MM.1S (cell line): ENCODE measurements around the gene ADAM10.

ENCODE experiments used
- DNase-seq: peaks from one replicate; pipeline ENCODE4 v3.0.0-alpha.2; 2015
- H2AFZ ChIP-seq: fragments of 300-600 bp; sonication (generic); 2 replicates; pipeline ENCODE4 v1.6.0; 2016; ENCODE audit warnings: antibody characterized with exemption, low read length
- H3F3A ChIP-seq: fragments of 300-600 bp; sonication (generic); 2 replicates; pipeline ENCODE4 v1.6.1; 2016; ENCODE audit warnings: mild to moderate bottlenecking, antibody characterized with exemption, low read length, moderate library complexity, mixed read lengths; ENCODE audit not compliant: insufficient read depth
- H3K27ac ChIP-seq: fragments of 300-600 bp; sonication (generic); 2 replicates; pipeline ENCODE4 v1.5.1; 2016; ENCODE audit warnings: mild to moderate bottlenecking, low read length
- H3K27me3 ChIP-seq: fragments of 300-600 bp; sonication (generic); replicated peaks from 2 replicates; pipeline ENCODE4 v1.6.0; 2016; ENCODE audit warnings: low read length; ENCODE audit not compliant: insufficient read depth
- H3K36me3 ChIP-seq: fragments of 300-600 bp; sonication (generic); replicated peaks from 2 replicates; pipeline ENCODE4 v1.6.1; 2016; ENCODE audit warnings: mild to moderate bottlenecking, low read length, mixed read lengths; ENCODE audit not compliant: insufficient read depth
- H3K4me1 ChIP-seq: fragments of 300-600 bp; sonication (generic); 2 replicates; pipeline ENCODE4 v1.6.1; 2016; ENCODE audit warnings: low read length, mixed read lengths
- H3K4me2 ChIP-seq: fragments of 300-600 bp; sonication (generic); 2 replicates; pipeline ENCODE4 v1.6.0; 2016; ENCODE audit warnings: low read depth, low read length
- H3K4me3 ChIP-seq: fragments of 300-600 bp; sonication (generic); 2 replicates; pipeline ENCODE4 v1.5.1; 2016; ENCODE audit warnings: low read length, mixed read lengths
- H3K79me2 ChIP-seq: fragments of 300-600 bp; sonication (generic); 2 replicates; pipeline ENCODE4 v1.6.1; 2016; ENCODE audit warnings: mixed run types, low read length, mixed read lengths
- H3K9ac ChIP-seq: fragments of 300-600 bp; sonication (generic); 2 replicates; pipeline ENCODE4 v1.6.1; 2016; ENCODE audit warnings: low read length, mixed read lengths
- H3K9me2 ChIP-seq: fragments of 300-600 bp; sonication (generic); replicated peaks from 2 replicates; pipeline ENCODE4 v1.6.1; 2016; ENCODE audit warnings: mild to moderate bottlenecking, low read length, mixed read lengths; ENCODE audit not compliant: insufficient read depth
- H3K9me3 ChIP-seq: fragments of 300-600 bp; sonication (generic); replicated peaks from 2 replicates; pipeline ENCODE4 v1.6.1; 2016; ENCODE audit warnings: mild to moderate bottlenecking, low read length, mixed read lengths; ENCODE audit not compliant: insufficient read depth
- H4K20me1 ChIP-seq: fragments of 300-600 bp; sonication (generic); 2 replicates; pipeline ENCODE4 v1.6.1; 2016; ENCODE audit warnings: mild to moderate bottlenecking, low read length, moderate library complexity, mixed read lengths; ENCODE audit not compliant: insufficient read depth
- EZH2 ChIP-seq: fragments of 300-600 bp; sonication (generic); optimal IDR thresholded peaks from 2 replicates; pipeline ENCODE3; 2017; ENCODE audit warnings: low read depth, mild to moderate bottlenecking, antibody characterized with exemption, low read length, mixed read lengths
- EZH2phosphoT487 ChIP-seq: fragments of 300-600 bp; sonication (generic); IDR thresholded peaks from 2 replicates; pipeline ENCODE4 v1.6.1; 2018; ENCODE audit warnings: antibody characterized with exemption, low read length
- TF ChIP-seq, protein P1 (sequence below): fragments of 300-600 bp; sonication (generic); IDR thresholded peaks from 2 replicates; pipeline ENCODE4 v1.5.1; 2016; ENCODE audit warnings: antibody characterized with exemption, low read length, mixed read lengths

ADAM10 gene

DNA sequence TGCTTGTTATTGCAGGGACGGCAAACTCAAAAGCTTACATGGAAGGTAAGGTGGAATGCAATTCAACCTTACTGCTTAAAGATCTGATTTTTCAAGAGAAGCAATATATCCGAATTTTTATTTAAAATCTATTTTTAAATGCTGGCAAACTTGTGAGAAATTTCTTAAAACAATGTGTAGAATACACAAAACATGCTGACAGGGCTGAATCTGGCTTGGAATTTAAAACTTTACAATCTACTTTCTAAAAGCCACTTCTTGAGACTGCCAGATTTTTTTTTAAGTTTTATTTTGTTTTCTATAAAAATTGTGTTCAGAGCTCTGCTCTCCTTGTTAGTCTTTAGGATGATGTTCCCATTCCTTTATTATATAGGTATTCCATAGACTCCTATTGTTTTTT, 146.7 kb downstream of the ADAM10 start:
- H3K4me3 ChIP-seq, result no peak overlapping the region
- no peaks in the 10 kb centered on the region for H3K4me1 ChIP-seq
- H3K27ac ChIP-seq, result no peak overlapping the region
- no peaks in the 10 kb centered on the region for H3K9me3 ChIP-seq
- H2AFZ ChIP-seq, result no peak overlapping the region
- no peaks in the 10 kb centered on the region for H3K27me3 ChIP-seq
- H4K20me1 ChIP-seq, result no peaks in the 10 kb centered on the region
- no peak overlapping the region for H3K9ac ChIP-seq
- no peaks in the 10 kb centered on the region for H3K9me2 ChIP-seq
- 0 out of 2 replicates have a peak, but pooled peaks cover 6% of the 10 kb centered on the region for H3K36me3 ChIP-seq
- H3K4me2 ChIP-seq, result no peak overlapping the region
- TF ChIP-seq EZH2 (no peak), EZH2phosphoT487 (no peak)
- TF ChIP-seq, protein P1, sequence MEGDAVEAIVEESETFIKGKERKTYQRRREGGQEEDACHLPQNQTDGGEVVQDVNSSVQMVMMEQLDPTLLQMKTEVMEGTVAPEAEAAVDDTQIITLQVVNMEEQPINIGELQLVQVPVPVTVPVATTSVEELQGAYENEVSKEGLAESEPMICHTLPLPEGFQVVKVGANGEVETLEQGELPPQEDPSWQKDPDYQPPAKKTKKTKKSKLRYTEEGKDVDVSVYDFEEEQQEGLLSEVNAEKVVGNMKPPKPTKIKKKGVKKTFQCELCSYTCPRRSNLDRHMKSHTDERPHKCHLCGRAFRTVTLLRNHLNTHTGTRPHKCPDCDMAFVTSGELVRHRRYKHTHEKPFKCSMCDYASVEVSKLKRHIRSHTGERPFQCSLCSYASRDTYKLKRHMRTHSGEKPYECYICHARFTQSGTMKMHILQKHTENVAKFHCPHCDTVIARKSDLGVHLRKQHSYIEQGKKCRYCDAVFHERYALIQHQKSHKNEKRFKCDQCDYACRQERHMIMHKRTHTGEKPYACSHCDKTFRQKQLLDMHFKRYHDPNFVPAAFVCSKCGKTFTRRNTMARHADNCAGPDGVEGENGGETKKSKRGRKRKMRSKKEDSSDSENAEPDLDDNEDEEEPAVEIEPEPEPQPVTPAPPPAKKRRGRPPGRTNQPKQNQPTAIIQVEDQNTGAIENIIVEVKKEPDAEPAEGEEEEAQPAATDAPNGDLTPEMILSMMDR, result no peak
- H3F3A ChIP-seq, result no peaks in the 10 kb centered on the region
- peaks cover 22% of the 10 kb centered on the region for H3K79me2 ChIP-seq
- no peak for DNase-seq

- Histone ChIP-seq H3K9me3 (no peaks in the 10 kb centered on the region), H3K27ac (no peak overlapping the region), H3K9ac (no peak overlapping the region), H3K4me1 (peaks cover 20% of the 10 kb centered on the region), H4K20me1 (no peaks in the 10 kb centered on the region), H3K4me2 (no peak overlapping the region), H3K36me3 (no peaks in the 10 kb centered on the region; the same call in 1 of the 2 replicates), H3K9me2 (no peaks in the 10 kb centered on the region), H2AFZ (no peak overlapping the region), H3F3A (peaks cover 10% of the 10 kb centered on the region; the same call in 1 of the 2 replicates), H3K4me3 (no peak overlapping the region), H3K27me3 (no peaks in the 10 kb centered on the region), H3K79me2 (peaks cover 3% of the 10 kb centered on the region; the same call in 1 of the 2 replicates)
- TF ChIP-seq EZH2, result no peak
- TF ChIP-seq, protein P1, result no peak
- no peak for TF ChIP-seq EZH2phosphoT487
- no peak for DNase-seq
Observed at GRCh38 chr15:58598829-58599210, 150.7 kb downstream of the ADAM10 start.

- Histone ChIP-seq H3K9me2 (no peaks in the 10 kb centered on the region), H3K79me2 (peaks cover 3% of the 10 kb centered on the region; the same call in 1 of the 2 replicates), H3K9me3 (no peaks in the 10 kb centered on the region), H3F3A (peaks cover 10% of the 10 kb centered on the region; the same call in 1 of the 2 replicates), H2AFZ (no peak overlapping the region), H3K4me3 (no peak overlapping the region), H3K4me1 (peaks cover 25% of the 10 kb centered on the region), H3K27ac (no peak overlapping the region), H3K36me3 (no peaks in the 10 kb centered on the region; the same call in 1 of the 2 replicates), H3K9ac (no peak overlapping the region), H4K20me1 (no peaks in the 10 kb centered on the region), H3K4me2 (no peak overlapping the region), H3K27me3 (no peaks in the 10 kb centered on the region)
- no peak for DNase-seq
- TF ChIP-seq, protein P1, result no peak
- TF ChIP-seq EZH2, result no peak
- no peak for TF ChIP-seq EZH2phosphoT487
Observed at GRCh38 chr15:58597943-58598828, 151.3 kb downstream of the ADAM10 start.
